NCI-H2227 treated with DMSO at 0.1 percent for 48 hours (cell line): ENCODE results near the gene AGPAT3.

Source experiments
- DNase-seq: peaks from one replicate; lab custom pipeline; 2025; lab: John Stamatoyannopoulos, UW

AGPAT3 gene

DNA sequence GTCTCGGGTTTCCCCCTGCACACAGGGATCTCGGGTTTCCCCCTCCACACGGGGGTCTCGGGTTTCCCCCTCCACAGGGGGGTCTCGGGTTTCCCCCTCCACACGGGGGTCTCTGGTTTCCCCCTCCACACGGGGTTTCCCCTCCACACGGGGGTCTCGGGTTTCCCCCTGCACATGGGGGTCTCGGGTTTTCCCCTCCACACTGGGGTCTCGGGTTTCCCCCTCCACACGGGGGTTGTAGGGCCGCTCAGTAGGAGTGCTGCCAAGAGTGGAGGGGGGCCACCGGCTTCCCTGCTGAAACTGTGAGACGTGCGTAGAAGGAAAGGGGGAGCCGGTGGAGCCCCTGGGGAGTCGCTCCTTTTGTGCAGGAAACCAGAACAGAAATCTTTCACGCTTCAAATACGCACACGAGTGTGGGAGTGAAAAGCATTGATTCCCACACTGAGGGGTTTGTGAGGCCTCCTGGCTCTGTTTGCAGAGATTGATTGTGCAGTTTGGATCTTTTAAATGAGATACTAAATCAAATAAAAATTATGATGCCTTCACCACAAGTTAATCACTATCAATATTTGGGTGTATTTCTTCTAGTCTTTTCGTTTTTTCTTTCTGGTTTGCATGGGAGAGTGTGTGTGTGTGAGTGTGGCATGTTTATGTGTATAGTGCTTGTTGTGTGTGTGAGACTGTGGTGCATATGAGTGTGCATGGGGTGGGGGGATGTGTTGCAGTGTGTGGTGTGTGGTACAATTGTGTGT is 92.8 kb downstream of the AGPAT3 start:
- no peak for DNase-seq

DNA sequence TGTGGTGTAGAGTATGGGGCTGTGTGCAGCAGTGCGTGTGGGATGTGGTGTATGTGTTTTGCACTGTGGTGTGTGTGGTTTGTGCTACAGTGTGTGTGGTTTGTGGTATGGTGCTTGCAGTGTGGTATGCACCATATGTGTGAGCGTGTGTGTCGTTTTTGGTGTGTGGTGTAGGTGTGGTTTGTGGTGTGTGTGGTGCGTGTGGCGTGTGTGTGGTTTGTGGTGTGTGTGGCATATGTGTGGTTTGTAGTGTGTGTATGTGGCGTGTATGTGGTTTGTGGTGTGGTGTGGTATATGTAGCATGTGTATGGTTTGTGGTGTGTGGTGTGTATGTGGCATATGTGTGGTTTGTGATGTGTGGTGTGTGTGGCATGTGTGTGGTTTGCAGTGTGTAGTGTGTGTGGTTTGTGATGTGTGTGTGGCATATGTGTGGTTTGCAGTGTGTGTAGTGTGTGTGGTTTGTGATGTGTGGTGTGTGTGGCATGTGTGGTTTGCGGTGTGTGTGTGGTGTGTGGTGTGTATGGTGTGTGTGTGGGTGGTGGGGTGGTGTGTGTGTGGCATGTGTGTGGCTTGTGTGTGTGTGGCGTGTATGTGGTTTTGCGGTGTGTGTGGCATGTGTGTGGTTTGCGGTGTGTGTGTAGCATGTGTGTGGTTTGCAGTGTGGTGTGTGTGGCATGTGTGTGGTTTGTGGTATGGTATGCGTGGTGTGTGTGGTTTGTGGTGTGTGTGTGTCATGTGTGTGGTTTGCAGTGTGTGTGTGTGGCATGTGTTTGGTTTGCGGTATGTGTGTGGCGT is 93.5 kb downstream of the AGPAT3 start:
- no peak for DNase-seq

DNA sequence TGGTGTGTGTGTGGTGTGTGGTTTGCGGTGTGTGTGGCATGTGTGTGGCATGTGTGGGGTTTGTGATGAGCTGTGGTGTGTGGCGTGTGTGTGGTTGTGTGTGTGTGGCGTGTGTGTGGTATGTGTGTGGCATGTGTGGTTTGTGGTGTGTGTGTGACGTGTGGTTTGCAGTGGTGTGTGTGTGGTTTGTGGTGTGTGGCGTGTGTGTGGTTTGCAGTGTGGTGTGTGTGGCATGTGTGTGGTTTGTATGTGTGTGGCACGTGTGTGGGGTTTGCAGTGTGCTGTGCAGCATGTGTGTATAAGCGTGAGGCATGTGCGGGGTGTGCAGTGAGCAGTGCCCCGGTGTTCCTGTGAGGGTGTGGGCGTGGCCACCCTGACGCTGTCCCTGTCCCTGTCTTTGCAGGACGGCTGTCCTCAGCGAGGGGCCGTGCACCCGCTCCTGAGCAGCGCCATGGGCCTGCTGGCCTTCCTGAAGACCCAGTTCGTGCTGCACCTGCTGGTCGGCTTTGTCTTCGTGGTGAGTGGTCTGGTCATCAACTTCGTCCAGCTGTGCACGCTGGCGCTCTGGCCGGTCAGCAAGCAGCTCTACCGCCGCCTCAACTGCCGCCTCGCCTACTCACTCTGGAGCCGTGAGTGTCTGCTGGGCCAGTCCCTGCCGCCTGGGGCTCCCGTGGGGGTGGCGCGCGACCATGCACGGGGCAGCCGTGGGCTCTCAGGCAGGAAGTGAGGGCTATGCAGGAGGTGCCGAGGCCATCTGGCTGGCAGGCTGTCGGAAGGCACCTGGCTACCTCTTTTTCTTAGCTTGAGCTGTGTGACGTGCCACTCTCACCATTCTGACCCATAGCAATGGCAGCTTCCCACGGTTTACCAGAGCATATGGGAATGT is 94.5 kb downstream of the AGPAT3 start:
- DNase-seq: no peak

DNA sequence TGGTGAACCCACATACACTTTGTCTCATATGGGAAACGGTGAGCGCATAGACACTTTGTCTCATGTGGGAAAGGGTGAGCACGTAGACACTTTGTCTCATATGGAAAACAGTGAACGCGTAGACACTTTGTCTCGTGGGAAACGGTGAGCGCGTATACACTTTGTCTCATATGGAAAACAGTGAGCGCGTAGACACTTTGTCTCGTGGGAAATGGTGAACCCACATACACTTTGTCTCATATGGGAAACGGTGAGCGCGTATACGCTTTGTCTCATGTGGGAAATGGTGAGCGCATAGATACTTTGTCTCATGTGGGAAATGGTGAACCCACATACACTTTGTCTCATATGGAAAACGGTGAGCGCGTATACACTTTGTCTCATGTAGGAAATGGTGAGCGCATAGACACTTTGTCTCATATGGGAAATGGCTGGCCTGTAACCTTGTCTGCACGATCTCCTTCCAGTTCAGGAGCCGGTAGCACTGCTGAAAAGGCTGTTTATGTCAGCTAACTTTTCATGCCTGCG is 96.4 kb downstream of the AGPAT3 start:
- no peak for DNase-seq

DNA sequence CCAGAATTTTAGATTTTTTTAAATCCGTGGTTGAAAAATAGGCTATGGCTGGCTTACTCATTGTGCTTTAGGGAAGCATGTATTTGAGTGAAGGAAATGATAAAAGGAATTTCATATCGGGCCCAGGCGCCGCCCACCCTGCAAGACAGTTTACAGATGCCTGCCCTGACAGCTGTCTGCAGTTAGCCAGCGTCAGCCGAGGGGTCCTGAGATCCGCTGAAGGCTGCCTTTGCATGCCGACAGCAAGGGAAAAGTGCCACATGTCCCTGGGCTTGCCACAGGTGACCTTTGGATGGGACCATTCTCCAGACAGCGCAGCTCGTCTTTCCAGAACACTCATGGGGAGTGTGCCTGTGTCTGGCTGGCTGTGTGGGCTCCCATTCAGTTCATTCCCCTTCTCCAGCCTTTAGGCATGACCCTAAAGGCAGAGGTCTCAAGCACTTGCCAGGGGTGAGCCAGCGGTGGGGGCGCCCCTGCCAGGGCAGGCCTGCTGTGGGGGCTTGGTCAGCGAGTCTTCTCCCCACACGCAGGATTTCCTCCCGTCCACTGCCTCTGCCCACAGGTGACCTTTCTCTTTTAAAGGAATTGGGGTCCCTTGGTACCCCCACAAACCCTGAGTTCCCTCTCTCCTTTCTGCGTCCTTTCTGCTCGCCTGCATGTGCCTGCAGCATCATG is 101.0 kb downstream of the AGPAT3 start:
- no peak for DNase-seq

DNA sequence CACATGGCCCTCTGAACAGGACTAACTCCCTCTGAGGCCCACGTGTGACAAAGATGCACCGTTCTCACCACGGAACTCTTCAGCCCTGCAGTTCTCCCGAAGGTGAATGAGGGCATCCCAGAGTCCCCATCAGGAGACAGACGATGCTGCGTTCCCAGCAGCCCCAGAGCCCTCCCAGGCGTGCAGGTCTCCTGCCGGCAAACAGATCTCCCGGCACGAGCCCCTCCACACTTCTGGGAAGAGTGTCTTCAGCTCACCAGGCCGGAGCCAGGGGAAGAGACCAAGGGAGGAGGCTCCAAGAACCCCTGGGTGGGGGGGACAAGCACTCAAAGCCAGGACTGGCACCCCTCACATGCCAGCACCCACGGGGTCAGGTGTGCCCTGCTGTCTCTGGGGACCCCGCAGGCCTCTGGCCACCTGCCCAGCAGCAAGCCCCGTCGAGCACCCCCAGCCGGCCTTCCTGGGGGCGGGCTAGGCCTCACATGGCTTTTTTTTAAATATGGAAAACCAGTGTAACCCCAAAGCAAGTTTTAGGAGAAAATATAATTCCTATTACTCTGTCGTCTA is 102.0 kb downstream of the AGPAT3 start:
- DNase-seq: no peak

DNA sequence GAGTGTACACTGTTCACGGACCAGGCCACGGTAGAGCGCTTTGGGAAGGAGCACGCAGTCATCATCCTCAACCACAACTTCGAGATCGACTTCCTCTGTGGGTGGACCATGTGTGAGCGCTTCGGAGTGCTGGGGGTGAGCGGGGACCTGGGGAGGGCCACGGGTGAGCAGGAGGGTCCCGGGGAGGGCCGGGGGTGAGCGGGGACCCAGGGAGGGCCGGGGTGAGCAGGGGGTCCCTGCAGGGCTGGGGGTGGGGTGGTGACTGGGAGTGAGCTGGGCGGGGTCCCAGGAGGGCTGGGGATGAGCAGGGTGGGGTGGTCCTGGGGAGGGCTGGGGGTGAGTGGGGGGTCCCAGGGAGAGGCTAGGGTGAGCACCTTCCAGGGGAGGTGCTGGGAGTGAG is 103.0 kb downstream of the AGPAT3 start:
- DNase-seq: no peak

DNA sequence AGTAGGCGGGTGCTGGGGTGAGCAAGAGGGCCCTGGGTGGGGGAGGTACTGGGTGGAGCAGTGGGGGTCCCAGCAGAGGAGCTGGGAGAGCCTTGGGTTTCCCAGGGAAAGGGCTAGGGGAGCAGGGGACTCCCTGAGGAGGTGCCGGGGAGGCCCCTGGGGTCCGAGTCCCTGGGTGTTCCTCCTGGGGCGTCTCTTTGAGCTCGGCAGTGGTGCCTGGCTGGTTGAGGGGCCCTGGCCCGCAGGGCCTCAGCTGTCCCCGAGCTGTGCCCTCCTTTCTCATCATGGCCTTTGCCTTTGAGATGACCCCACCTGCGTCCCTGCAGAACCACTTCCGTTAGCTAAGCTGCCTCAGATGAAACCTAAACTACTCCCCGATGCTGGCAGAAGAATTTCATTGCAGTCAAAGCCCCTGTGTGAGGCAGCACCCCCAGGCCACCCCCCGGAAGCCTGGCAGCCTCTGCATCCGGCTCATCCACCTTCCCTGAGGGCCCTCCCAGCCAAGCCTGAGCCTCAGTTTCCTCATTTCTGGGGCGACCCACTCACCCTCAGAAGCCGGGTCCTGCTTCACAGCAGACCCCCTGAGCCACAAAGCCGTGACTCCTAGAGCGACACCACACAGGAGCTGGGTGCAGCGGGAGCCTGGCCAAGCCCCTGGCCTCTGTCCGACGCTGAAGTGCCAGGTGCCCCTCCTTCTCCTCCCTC is 103.5 kb downstream of the AGPAT3 start:
- DNase-seq: no peak

DNA sequence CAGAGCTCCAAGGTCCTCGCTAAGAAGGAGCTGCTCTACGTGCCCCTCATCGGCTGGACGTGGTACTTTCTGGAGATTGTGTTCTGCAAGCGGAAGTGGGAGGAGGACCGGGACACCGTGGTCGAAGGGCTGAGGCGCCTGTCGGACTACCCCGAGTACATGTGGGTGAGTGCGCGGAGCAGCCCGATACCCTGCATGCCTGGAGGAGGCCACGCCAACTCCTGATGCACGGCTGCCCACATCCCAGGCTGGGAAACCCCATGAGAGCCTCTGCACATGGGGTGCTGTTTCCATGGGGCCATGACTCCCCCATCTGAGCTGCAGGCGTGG is 104.1 kb downstream of the AGPAT3 start:
- no peak for DNase-seq

DNA sequence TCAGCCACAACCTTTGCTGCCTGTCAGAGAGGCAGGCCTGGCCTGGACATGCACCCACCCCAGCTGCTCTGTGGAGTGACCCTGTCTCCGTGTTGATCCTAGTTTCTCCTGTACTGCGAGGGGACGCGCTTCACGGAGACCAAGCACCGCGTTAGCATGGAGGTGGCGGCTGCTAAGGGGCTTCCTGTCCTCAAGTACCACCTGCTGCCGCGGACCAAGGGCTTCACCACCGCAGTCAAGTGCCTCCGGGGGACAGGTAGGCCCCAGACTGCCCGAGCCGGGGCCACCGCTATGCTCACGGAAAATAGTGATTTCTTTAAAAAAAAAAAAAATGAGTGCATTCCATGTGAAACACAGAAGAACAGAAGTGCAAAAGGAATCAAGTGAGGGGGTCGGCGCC is 105.5 kb downstream of the AGPAT3 start:
- DNase-seq: no peak

DNA sequence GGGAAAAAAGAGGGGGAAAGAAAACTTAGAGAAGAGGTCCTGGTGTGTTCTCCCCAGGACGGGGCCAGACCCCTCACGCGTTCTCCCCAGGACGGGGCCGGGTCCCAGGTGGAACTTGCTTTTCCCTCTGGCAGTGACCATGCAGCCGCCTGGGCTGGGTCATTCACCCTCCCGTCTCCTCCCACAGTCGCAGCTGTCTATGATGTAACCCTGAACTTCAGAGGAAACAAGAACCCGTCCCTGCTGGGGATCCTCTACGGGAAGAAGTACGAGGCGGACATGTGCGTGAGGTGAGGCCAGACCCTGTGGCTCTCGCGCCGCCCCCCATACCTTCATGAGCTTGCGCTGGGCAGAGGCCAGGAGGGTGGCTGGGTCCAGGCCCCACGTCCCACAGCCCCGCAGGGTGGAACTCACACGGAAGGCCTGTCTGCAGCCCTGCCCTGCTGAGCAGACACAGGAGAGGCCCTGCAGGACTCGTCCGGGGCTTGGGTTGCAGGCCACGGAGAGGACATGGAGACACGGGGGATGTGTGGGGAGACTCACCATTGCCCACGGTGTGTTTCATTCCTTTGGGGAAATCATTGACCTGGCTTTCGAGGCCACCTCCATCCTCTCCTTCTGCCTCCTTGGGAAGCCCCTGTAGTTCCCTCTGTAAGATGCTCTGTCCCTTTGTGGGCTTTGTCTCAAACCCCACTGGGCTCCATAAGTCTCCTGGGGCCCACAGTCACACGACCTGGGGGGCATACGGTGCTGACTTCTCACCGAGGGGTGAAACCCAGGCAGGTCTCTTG is 106.4 kb downstream of the AGPAT3 start:
- no peak for DNase-seq

DNA sequence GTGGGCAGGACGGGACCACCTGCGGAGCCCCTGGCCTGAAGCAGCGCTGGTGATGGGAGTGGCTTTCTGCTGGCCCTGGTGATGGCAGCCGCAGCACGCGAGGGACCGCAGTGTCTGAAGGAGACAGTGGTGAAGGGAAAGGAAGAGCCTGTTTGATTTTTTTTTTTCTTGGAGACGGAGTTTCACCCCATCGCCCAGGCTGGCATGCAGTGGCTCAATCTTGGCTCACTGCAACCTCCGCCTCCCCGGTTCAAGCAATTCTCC is 106.9 kb downstream of the AGPAT3 start:
- DNase-seq: no peak

DNA sequence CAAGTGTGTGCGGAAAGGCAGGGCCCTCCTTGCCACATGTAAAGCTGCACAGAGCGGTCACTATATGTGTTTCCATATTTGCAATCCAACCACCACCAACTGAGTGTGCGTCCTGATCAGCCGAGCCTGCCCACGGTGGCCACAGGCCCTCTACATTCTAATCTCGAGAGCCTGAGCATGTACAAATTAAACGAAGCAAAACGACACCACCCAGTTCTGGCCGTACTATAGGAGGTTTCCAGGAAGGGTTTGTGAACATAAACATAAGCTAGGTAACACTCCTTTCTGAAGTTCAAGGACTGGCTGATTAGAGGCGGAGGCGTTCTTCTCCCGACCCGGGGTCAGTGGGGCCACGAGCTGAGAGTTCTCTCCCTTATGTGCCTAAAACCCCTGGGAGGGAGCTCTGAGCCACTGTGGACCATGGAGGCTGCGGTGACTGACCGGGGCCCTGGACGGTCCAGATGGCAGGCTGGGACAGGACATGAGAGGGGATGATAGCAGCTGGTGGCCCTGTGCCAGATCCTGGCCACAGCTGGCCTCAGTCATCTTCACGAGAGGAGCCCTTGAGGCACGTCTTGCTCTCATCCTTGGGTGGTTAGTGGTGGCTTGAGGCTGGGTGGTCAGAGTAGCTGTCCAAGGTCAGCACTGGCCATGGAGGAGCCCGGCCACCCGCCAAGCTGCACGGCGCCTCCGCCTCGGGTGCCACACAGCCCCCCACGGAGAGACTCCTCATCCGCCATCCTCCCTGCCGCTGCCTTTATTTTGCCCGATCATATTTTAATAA is 108.0 kb downstream of the AGPAT3 start:
- DNase-seq: no peak

DNA sequence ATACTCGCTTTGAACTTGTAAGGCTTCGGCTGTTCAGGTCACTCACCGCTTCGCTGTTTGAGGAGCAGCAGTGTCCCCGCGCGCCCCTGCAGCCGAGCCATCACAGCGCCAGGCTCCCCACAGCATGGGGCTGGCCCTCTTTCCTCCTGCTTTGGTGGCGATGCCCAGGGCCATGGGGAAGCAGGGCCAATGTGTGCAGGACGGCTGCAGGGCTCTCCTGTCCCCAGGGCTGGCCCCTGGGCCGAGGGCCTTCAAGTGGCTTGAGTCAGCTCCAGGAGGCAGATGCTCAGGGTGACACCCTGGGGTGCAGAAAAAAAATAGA is 108.6 kb downstream of the AGPAT3 start:
- no peak for DNase-seq

DNA sequence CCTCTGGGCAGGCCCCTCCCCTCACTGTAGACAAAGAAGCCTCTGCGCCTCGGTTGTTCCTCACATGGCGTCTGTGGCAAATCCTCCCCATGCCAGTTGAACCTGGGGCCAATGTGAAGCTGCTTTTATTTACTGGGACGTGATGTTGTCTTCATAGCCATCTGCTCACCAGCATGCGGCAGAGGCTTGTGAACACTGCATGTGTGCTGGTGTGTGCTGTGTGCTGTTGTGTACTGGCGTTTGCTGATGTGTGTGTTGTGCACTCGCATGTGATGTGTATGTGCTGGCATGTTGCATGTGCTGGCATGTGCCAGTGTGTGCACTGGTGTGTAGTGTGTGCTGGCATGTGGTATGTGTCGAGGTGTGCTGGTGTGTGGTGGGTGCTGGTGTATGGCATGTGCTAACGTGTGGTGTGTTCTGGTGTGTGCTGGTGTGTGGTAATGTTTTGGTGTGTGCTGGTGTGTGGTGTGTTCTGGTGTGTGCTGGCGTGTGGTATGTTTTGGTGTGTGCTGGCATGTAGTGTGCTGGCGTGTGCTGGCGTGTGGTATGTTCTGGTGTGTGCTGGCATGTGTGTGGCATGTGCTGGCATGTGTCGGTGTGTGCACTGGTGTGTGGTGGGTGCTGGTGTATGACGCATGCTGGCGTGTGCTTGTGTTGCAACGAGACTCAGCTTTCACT is 109.9 kb downstream of the AGPAT3 start:
- DNase-seq: no peak

DNA sequence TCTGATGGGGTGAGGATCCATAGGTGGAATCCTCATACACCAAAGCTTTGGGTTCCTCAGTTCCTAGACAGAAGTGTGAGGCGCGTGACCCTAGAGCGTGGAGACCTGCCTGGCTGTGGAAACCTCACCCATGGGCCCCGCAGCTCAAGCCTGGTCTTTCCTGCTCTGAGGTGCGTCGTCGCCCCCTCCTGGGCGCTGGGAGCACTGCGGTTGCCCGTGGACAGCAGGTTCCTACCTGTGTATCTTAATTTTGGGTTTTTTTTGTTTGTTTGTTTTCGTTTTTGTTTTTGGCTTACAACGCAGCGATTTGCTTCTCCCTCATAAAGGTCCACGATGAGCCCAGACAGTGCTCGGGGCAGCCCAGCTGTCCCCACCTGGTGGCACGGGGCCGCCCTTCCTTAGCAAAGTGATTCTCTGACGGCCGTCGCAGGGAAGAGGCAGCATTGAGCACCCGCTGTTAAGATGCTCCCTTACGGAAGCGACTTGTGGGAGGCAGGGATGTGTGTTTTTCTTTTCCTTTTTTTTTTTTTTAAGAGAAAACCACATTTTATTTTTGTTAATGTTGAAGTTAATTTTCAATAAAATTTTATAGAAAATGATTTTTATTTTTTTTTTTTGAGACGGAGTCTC is 110.6 kb downstream of the AGPAT3 start:
- peak; percentile 48 for DNase-seq

DNA sequence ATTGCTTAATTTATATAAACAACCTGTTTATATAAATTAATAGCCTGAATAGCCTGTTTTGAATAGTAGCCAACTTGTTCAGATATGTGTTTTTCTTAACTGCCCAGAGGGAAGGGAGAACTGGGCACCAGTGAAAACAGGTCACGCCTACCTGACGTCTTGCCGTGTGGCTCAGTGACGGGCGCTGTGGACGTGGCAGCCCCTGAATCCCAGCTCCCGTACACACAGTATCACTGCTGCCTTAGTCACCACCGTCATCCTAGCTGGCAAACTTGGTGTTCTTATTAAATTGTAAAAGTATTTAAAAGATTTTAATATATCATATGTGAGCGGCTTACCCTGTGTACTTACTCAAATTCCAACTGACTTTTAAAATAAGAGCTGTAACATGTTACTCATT is 111.6 kb downstream of the AGPAT3 start:
- DNase-seq: no peak

DNA sequence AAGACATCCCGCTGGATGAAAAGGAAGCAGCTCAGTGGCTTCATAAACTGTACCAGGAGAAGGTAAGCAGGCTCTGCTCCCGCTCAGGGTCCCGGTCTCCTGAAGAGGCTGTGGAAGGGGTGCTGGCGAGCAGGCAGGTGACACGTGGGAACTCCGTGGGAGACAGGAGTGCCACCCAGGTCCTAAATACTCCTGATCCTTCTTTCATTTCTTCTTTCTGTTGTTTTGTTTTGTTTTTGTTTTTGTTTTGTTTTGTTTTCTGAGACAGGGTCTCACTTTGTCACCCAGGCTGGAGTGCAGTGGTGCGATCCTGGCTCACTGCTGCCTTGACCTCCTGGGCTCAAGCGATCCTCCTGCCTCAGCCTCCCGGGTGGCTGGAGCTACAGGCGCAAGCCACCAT is 113.0 kb downstream of the AGPAT3 start:
- no peak for DNase-seq

DNA sequence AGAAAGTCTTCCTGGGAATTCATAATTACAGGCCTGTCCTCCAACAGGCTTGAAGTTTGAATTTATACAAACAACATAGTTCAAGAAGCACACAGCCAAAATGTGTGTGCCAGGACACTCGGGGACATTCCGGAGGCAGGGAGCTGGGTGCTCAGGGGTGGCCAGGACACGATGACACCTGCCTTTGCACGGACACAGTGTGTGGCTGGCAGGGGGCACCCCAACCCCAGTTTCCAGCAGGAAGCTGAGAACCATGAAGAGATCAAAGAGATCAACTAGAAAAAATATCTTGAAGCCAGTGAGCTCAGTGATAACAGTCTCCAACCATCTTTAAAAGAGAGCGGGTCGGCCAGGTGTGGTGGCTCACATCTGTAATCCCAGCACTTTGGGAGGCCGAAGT is 114.6 kb downstream of the AGPAT3 start:
- no peak for DNase-seq
